G401 (cell line): Measurements from ENCODE around the gene HS3ST6. TPM values are rescaled to one million over a fixed set of nuclear protein-coding genes. Genes with fewer than 3 reads are reported as not detected.
"Not testable (repeated sequence)": the region's sequence is repeated elsewhere in the genome, so short reads cannot be mapped to it uniquely, and the experiment has no call there.

Source experiments
- DNase-seq: peaks from one replicate; pipeline ENCODE4 v3.0.0-alpha.2; 2015; ENCODE audit warnings: low spot score
- in situ Hi-C: cut with HindIII; loops from 2 replicates; pipeline ENCODE4 v1.10.0; 2016; ENCODE audit warnings: low sequenced_read_pairs, mixed read lengths
- total RNA-seq: library from RNA; depleted of rRNA; stranded (reverse); fragments of >200 nt; shearing (Covaris generic); gene quantifications from 2 replicates; pipeline ENCODE4 v1.2.3, GENCODE V29; 2014

The HS3ST6 gene
- total RNA-seq, 1 experiment from 2014 or later = 1.2 TPM

- DNase-seq = peak; percentile 29
- in situ Hi-C loops = no loop called here
These were observed 14.1 kb upstream of the HS3ST6 start for GRCh38 chr16:1932050-1933028.

- no peak for DNase-seq
- in situ Hi-C loops = no loop called here
These were observed 12.1 kb upstream of the HS3ST6 start for GRCh38 chr16:1930338-1930720.

GRCh38 chr16:1929578-1930337 lies 11.5 kb upstream of the HS3ST6 start:
- DNase-seq = peak; percentile 36
- in situ Hi-C loops = no loop called here

- in situ Hi-C loops = no loop called here
- DNase-seq = no peak
These were observed 10.9 kb upstream of the HS3ST6 start for GRCh38 chr16:1929105-1929504.

DNA sequence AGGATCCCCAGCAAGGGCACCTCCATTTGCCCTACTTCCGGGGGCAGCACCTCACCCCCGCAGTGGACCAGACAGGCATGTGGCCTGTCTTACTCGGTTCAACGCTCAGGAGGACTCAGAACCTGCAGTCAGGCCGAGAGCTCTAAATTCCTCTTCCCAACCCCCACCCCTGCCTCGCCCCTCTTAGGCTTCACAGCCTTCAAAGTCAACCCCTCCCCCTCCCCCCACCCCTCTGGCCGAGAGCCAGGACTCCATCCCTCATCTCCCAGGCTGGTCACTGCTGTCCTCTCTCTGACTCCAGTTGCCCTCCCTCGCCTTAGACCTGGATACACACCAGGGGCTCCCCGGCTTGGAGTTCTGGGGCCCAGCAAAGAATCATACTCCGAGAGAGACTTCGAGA lies 8.1 kb upstream of the HS3ST6 start:
- no peak for DNase-seq
- in situ Hi-C loops = no loop called here

DNA sequence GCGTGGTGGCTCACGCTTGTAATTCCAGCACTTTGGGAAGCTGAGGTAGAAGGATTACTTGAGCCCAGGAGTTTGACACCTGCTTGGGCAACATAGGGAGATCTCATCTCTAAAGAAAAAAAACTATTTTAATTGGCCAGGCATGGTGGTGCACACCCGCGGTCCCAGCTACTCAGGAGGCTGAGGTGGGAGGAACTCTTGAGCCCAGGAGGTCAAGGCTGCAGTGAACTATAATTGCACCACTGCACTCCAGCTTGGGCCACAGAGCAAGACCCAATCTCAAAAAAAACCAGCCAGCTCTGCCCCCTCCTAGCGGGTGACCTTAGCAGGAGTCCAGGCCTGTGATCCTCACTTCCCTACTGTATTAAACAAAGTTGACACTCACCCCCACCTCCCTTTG lies 5.9 kb upstream of the HS3ST6 start:
- in situ Hi-C loops = no loop called here
- no peak for DNase-seq

DNA sequence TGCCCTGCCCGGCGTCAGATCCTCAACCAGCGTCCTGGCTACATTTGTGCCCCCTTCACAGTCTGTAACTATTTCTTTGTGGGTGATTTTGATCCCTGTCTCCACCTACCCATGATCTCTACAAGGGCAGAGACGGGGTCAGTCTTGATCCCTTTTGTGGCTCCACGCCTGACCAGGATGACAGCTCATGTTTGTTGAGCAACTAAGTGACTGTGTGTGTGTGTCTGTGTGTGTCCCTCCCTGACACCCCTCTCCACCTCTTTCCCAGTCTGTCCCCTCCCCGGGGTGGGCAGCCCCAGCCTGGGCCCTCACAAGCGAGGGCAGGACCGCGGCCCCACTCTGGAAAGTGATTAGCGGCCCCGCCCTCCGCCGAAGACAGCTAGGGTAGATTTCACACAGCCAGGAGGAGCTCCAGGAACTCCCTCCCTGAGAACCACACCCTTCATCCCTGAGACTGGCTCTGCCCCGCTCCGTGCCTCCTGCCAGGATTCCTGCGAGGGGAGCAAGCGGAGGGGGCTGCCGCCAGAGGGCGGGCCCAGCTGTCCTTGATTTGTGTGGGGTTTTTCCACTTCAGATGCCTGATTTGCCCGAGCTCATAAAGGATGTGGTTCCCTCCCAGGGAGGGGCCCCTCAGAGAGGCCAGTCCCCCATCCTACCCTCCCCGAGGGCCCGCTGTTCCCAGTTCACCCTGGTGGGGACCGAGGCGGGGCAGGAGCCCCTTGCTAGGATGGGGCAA lies 5.3 kb upstream of the HS3ST6 start:
- in situ Hi-C loops = no loop called here
- peak; percentile 27 for DNase-seq

- in situ Hi-C loops = no loop called here
These were observed 4.1 kb upstream of the HS3ST6 start for GRCh38 chr16:1922357-1922756.

GRCh38 chr16:1920727-1921171 lies 2.5 kb upstream of the HS3ST6 start:
- DNase-seq = peak; percentile 33
- in situ Hi-C loops = no loop called here

More at GRCh38 chr16:1922357-1922756, 4.1 kb upstream of the HS3ST6 start:
- no peak for DNase-seq

DNA sequence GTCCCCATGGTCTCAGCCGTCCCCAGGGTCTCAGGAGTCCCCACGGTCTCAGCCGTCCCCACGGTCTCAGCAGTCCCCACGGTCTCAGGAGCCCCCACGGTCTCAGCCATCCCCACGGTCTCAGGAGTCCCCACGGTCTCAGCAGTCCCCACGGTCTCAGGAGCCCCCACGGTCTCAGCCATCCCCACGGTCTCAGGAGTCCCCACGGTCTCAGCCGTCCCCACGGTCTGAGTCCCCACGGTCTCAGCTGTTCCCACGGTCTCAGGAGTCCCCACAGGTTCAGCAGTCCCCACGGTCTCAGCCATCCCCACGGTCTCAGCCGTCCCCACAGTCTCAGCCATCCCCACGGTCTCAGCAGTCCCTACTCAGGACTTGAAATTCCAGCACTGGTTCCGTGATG lies 1.9 kb upstream of the HS3ST6 start:
- in situ Hi-C loops, DNase-seq: not testable (repeated sequence)

GRCh38 chr16:1919327-1919998 lies 1.2 kb upstream of the HS3ST6 start:
- in situ Hi-C loops = no loop called here
- DNase-seq = no peak

DNA sequence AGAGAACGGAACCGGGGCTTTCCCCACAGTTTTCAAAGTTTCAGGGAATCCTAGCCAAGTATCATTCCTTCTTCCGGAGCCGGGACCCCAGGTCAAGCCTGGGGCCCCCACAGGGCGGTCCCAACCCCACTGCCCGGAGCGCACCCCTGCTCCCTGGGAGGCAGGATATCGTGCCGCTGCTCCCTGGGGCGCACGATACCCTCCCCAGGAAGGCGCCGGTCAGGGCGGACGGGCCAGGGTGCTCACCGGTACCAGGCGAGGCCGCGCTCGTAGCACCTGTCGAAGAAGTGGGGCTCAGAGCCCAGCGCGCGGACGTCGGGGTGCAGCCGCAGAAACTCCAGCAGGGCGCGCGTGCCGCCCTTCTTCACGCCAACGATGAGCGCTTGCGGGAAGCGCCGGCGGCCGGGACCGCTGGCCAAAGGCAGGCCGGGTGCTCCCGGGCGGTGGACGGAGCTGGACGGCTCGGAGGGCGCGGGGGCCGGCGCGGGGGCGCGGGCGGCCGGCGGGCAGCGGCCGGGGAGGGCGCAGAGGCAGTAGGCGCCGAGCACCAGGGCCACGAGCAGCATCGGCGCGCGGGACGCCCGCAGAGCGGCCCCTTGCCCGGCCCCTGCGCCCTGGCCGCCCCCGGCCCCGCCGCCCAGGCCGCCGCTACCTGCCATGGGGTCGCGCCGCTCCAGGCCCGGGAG lies 407 bp downstream of the HS3ST6 start:
- in situ Hi-C loops = no loop called here

DNA sequence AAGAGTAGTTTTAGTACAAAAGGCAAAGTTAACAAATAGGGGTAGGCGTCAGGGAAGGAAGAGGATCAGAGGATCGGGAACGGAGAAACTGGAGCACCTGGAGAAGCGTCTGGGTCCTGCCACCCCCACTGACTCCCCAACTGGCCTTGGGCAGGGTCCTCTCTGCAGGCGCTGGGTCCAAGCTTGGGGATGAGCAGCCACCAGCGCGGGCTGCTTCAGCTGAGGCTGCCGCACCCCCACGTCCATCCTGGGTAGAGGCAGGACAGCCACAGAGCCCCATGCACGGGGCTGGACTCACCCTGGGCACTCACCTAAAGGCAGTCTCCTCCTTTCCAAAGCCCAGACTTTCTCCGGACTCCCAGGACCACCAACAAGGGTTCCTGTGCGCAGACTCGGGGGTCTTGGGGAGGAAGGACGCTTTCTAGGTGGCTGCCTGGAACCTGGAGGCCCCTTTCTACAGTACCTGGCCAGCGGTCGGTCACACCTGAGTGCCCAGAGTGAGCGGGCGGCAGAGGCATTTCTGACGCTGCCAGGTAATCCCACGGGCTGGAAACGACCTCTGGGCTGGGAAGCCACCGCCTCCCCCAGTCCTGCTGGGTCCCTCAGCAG lies 1.1 kb downstream of the HS3ST6 start:
- DNase-seq = no peak
- in situ Hi-C loops = no loop called here

More for the DNA sequence above, 407 bp downstream of the HS3ST6 start:
- no peak for DNase-seq

DNA sequence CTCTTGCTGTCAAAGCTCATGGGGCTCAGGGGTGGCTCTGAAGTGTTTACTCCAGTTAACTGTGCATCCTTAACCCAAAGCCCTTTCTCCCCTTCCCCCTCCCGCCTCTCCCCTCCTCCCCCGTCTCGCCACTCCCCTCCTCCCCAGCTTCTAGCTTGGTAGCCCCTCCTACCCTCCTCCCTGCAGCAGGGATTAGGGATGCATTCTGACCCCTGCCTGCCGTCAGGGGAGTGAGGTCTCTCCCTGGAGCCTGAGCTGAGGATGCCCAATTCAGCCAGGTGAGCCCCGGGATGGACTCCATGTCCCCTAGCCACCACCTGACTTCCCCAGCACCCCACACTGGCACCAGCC lies 1.6 kb downstream of the HS3ST6 start:
- in situ Hi-C loops = no loop called here
- DNase-seq = no peak

DNA sequence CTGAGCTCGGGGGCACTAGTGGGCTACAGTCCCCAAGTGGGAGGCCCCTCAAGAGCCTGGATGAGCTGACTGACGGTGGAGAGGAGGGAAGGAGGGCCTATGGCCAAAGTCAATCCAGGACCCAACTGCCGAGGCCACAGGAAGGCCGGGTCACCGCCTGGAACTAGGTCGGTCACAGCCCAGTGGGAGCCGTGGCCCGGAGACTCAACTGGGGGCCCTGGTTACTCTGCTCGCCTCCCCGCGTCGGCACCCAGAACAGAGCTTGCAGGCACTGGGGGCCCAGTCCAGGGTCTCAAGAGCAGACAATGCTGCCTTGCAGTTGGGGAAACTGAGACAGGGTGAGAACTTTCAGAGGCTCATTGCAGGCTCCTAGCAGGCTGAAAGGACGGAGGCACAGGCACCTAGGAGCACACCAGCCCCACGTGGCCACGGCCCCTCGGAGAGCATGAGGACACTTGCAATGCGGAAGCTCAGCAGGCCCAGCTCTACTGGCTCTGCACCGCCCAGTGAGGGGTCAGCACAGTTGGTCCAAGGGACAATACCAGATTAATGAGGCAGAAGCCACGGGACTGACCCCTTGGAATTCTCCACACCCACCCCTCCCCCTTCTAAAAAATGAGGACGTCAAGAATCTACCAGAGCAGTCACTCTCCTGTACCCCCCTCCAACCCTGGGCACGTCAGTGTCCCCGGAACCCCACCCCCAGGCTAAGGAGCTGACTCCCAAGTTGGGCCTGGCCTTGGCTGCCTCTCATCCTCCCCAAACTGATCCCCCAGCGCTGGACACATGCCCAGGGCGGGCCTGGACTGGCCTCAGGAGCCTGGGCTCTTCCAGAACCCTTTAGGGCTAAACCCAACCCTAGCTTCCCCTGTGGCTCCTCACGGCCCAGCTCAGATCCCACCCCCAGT lies 2.2 kb downstream of the HS3ST6 start:
- DNase-seq = no peak
- in situ Hi-C loops = no loop called here

DNA sequence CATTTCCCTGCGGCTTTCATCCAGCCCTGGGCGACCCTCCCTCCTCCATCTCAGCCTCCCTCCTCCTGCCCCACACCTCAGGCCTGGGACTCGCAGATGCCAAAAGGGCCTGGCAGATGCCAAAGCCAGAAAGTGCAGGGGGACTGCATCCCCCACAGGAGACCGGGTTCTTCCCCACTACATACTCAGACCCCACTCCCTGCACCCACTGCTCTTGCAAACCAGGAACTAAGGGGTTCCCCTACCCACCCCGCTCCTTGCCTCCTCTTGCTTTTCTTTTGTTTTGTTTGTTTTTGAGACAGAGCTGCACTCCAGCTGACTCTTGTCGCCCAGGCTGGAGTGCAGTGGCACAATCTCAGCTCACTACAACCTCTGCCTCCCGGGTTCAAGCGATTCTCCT lies 3.2 kb downstream of the HS3ST6 start:
- no peak for DNase-seq
- in situ Hi-C loops = no loop called here

- in situ Hi-C loops = no loop called here
- no peak for DNase-seq
These were observed 4.1 kb downstream of the HS3ST6 start for GRCh38 chr16:1914084-1914608.
